ENCODE measurements around the gene DERL3. TPM values are rescaled to one million over a fixed set of nuclear protein-coding genes. Genes with fewer than 3 reads are reported as not detected.

DERL3 gene
- total and polyA plus RNA-seq, 12 donors: 0.36 to 4.3 (median 2.6) TPM; not detected in 1

- Histone ChIP-seq H3K4me1 (replicated peaks in 1 of 2) (peaks cover 10 to 26% of the 10 kb centered on the region in 2 donors), H3K27ac (no peak overlapping the region), H3K4me3 (no peak overlapping the region), H3K9me3 (replicated peaks in 1 of 3) (no peaks in the 10 kb centered on the region), H3K27me3 (no peaks in the 10 kb centered on the region), H3K36me3 (replicated peaks in 1 of 2) (no peaks in the 10 kb centered on the region)
- no peak for DNase-seq
- WGBS, 4 donors: 82 to 87% (median 85%) methylated on average over 12 to 20 of the region's 20 CpGs
- no peak for TF ChIP-seq CTCF (IDR thresholded peaks at IDR 0.05)
- no peak for TF ChIP-seq POLR2A (IDR thresholded peaks at IDR 0.05)
- intact Hi-C loops (cut with DNase I): no loop called here
Measured at GRCh38 chr22:23841736-23842445, 3.1 kb upstream of the DERL3 start.

GRCh38 chr22:23841292-23841691, 2.5 kb upstream of the DERL3 start:
- 83 to 88% (median 85%) methylated on average over 5 of the region's 5 CpGs for WGBS, 4 donors
- H3K36me3 ChIP-seq (replicated peaks in 1 of 2): no peaks in the 10 kb centered on the region
- H3K4me3 ChIP-seq: no peak overlapping the region
- TF ChIP-seq POLR2A (IDR thresholded peaks at IDR 0.05) (no peak), CTCF (IDR thresholded peaks at IDR 0.05) (no peak)
- DNase-seq: no peak
- H3K4me1 ChIP-seq (replicated peaks in 1 of 2): peaks cover 10 to 20% of the 10 kb centered on the region in 2 donors
- no peaks in the 10 kb centered on the region for H3K27me3 ChIP-seq
- intact Hi-C loops (cut with DNase I): no loop called here
- no peaks in the 10 kb centered on the region for H3K9me3 ChIP-seq (replicated peaks in 1 of 3)
- no peak overlapping the region for H3K27ac ChIP-seq

- 82 to 84% (median 82%) methylated on average over 7 of the region's 7 CpGs for WGBS, 4 donors
- no peak overlapping the region for H3K27ac ChIP-seq
- intact Hi-C loops (cut with DNase I): no loop called here
- TF ChIP-seq POLR2A (IDR thresholded peaks at IDR 0.05): no peak
- no peak overlapping the region for H3K4me3 ChIP-seq
- H3K9me3 ChIP-seq (replicated peaks in 1 of 3): no peaks in the 10 kb centered on the region
- no peak for DNase-seq
- peaks cover 6 to 15% of the 10 kb centered on the region in 2 donors for H3K4me1 ChIP-seq (replicated peaks in 1 of 2)
- no peaks in the 10 kb centered on the region for H3K27me3 ChIP-seq
- peaks cover 0 to 7% of the 10 kb centered on the region in 2 donors for H3K36me3 ChIP-seq (replicated peaks in 1 of 2)
Measured at GRCh38 chr22:23840026-23840425, 1.2 kb upstream of the DERL3 start.

GRCh38 chr22:23837911-23838680, 710 bp downstream of the DERL3 start:
- no peaks in the 10 kb centered on the region for H3K9me3 ChIP-seq (replicated peaks in 1 of 3)
- H3K36me3 ChIP-seq (replicated peaks in 1 of 2): peaks cover 0 to 24% of the 10 kb centered on the region in 2 donors
- TF ChIP-seq CTCF (IDR thresholded peaks at IDR 0.05) (no peak), POLR2A (IDR thresholded peaks at IDR 0.05) (no peak)
- H3K27me3 ChIP-seq: no peaks in the 10 kb centered on the region
- intact Hi-C loops (cut with DNase I): no loop called here
- peak overlapping the region in 1 of 4 donors; percentile 36 for H3K4me3 ChIP-seq
- DNase-seq: no peak
- 36 to 59% (median 41%) methylated on average over 28 to 41 of the region's 41 CpGs for WGBS, 4 donors
- peaks cover 6 to 15% of the 10 kb centered on the region in 2 donors for H3K4me1 ChIP-seq (replicated peaks in 1 of 2)
- H3K27ac ChIP-seq: no peak overlapping the region

Data from adrenal gland (tissue), 12 donors.